ENCODE data around the gene UQCRFS1. TPM values are rescaled to one million over a fixed set of nuclear protein-coding genes. Genes with fewer than 3 reads are reported as not detected.

UQCRFS1 gene
- 41.6 and 43.4 TPM in 2 replicates for total RNA-seq (2022)
- percentile 95 among the genes with signal in this experiment for Bru-seq, nascent RNA
- percentile 92 among the genes with signal in this experiment for BruChase-seq, experiment 1, labeled RNA remaining after a 6-hour chase
- BruChase-seq, experiment 2, labeled RNA remaining after a 2-hour chase = percentile 94 among the genes with signal in this experiment
- long read RNA-seq, transcript UQCRFS1-201 (2 exons, 3,475 nt) = major isoform, 471 of 485 reads
- long read RNA-seq, partial matches to known transcripts = 0 of 485 reads
- long read RNA-seq, other reads (novel, unspliced or antisense) = 14 of 485 reads

DNA sequence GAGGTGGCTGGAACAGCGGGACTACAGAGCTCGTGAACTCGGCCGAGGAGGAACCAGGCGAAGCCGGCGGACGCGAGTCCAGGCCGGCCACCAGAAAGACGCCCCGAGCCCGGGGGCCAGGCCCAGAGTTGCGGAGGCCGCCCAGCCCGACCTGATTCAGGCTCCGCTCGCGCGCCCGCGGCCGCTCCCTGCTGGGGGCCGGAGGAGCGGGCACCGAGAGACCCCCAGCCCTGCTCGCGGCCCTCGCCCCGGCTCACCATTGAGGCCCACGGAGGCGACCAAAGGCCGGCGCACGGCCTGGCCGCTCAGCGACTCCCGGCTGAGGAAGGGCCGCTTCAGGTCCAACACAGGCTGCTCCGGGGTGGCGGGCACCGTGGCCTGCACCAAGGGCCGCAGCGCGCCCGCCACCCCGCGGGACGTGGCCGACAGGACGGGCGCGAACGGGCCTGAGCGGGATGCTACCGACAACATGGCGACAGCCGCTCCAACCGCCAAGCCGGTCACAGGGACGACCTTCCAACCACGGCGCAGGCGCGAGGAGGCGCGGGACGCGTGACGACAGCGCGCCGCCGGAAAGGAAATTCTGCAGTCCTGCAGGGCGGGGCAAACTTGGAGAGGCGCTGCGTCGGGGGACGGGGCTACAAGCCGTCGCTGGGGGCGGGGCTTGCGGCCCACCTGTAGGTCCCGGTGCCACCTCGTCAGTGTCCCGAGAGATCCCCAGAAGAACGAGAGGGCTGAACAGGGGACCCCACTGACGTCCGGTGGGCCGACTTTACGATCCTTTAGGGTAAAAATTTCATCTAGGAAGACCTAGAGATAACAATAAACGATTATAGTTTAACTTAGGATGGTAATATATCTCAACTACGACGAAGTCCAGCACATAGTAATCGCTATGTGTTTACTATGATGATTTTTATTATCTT is at the start of gene UQCRFS1:
Gene UQCRFS1, minus strand, starts transcription at position 504 of the 926 bp plus-strand sequence. Its CDS starts 33 bp downstream, at position 471.
- peak within 1 kb of the TSS; percentile 70 for H3K27ac Mint-ChIP-seq (ENCODE audit: unreplicated experiment)
- peaks cover 3% of the 10 kb centered on the region for H3K9me3 Mint-ChIP-seq (ENCODE audit: low read depth, unreplicated experiment)
- CTCF ChIA-PET = interaction anchor here (0.7 kb wide), 1 partner anchor 449 kb away, joined by 3 read pairs; no protein-coding TSS in a partner anchor
- BruUV-seq (replicated peaks) = no TSS peak
- H3K36me3 Mint-ChIP-seq (ENCODE audit: insufficient read depth, unreplicated experiment) = peaks cover 28% of the 10 kb centered on the region
- TF ChIP-seq, protein P1, sequence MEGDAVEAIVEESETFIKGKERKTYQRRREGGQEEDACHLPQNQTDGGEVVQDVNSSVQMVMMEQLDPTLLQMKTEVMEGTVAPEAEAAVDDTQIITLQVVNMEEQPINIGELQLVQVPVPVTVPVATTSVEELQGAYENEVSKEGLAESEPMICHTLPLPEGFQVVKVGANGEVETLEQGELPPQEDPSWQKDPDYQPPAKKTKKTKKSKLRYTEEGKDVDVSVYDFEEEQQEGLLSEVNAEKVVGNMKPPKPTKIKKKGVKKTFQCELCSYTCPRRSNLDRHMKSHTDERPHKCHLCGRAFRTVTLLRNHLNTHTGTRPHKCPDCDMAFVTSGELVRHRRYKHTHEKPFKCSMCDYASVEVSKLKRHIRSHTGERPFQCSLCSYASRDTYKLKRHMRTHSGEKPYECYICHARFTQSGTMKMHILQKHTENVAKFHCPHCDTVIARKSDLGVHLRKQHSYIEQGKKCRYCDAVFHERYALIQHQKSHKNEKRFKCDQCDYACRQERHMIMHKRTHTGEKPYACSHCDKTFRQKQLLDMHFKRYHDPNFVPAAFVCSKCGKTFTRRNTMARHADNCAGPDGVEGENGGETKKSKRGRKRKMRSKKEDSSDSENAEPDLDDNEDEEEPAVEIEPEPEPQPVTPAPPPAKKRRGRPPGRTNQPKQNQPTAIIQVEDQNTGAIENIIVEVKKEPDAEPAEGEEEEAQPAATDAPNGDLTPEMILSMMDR (IDR thresholded peaks at IDR 0.05; ENCODE audit: unreplicated experiment) = no peak
- H3K4me1 Mint-ChIP-seq (ENCODE audit: low read depth, unreplicated experiment) = peaks cover 28% of the 10 kb centered on the region
- peak within 1 kb of the TSS; percentile 78 for H3K4me3 Mint-ChIP-seq (ENCODE audit: low read depth, unreplicated experiment)
- intact Hi-C loops (cut with micrococcal nuclease; ENCODE audit: unreplicated experiment) = no loop called here
- H3K27me3 Mint-ChIP-seq (ENCODE audit: unreplicated experiment) = peaks cover 15% of the 10 kb centered on the region
- DNase-seq = peak; percentile 97

DNA sequence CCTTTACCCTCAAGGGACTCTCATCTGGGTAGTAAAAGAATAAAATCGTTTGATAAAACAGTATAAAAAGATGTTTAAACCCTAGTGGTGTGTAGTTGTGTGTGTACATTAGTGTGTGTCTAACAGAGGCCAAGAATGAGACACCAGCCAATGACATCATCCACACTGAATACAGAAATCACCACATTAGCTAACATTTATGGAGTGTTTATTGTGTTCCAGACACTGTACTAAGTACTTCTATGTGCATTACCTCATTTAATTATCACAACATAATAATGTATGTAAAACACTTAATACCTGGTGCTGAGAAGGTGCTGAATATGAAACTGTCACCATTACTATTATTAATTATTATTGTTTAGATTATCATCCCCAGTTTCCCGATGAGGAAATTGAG is 49.1 kb upstream of the UQCRFS1 start:
- TF ChIP-seq, protein P1 (IDR thresholded peaks at IDR 0.05; ENCODE audit: unreplicated experiment) = no peak
- H3K4me1 Mint-ChIP-seq (ENCODE audit: low read depth, unreplicated experiment) = peaks cover 6% of the 10 kb centered on the region
- no peak overlapping the region for H3K4me3 Mint-ChIP-seq (ENCODE audit: low read depth, unreplicated experiment)
- H3K36me3 Mint-ChIP-seq (ENCODE audit: insufficient read depth, unreplicated experiment) = peaks cover 6% of the 10 kb centered on the region
- peaks cover 4% of the 10 kb centered on the region for H3K9me3 Mint-ChIP-seq (ENCODE audit: low read depth, unreplicated experiment)
- peaks cover 33% of the 10 kb centered on the region for H3K27me3 Mint-ChIP-seq (ENCODE audit: unreplicated experiment)
- H3K27ac Mint-ChIP-seq (ENCODE audit: unreplicated experiment) = no peak overlapping the region
- DNase-seq = no peak
- no TSS peak for BruUV-seq (replicated peaks)
- CTCF ChIA-PET = interaction anchor here (1.4 kb wide), 1 partner anchor 177 kb away, joined by 5 read pairs; no protein-coding TSS in a partner anchor
- intact Hi-C loops (cut with micrococcal nuclease; ENCODE audit: unreplicated experiment) = no loop called here

DNA sequence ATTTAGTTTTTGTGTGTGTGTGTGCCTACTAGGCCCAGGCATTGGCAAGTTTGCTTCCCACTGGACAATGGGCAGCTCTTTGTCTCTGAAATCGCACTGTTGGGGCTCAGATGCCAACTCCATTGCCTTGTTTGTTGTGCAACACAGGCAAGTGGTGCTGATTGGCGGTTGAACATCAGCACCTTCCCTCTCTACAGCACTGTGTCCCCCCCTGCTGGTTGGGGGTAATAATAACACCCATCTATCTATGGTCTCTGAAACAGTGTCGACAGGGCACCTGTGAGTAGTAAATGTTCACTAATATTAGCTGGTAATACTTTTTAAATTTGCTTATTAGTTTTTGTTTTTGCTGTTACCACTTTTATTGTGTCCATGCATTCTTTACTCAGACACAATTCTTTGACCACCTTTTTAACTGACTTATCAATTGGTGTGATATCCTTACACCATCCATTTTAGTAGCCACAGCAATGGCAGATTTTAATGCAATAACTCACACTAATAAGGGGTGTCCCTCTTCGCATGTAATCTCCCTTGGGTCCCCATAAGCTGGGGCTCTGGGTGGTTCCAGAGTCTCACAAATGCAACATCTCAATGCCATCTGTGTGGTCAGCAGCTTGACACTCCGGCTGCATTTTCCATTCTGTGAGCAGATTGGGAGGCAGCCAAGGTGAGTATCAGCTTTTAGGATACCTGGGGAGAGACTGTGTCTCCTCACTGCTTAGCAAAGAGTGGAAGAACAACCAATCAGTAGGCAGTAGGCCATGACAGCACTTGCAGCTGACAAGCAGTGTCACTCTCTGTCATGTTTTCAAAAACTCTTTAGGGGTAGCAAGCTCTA is 47.7 kb upstream of the UQCRFS1 start:
- H3K4me3 Mint-ChIP-seq (ENCODE audit: low read depth, unreplicated experiment) = no peak overlapping the region
- peaks cover 6% of the 10 kb centered on the region for H3K36me3 Mint-ChIP-seq (ENCODE audit: insufficient read depth, unreplicated experiment)
- H3K4me1 Mint-ChIP-seq (ENCODE audit: low read depth, unreplicated experiment) = peaks cover 6% of the 10 kb centered on the region
- intact Hi-C loops (cut with micrococcal nuclease; ENCODE audit: unreplicated experiment) = no loop called here
- H3K27me3 Mint-ChIP-seq (ENCODE audit: unreplicated experiment) = peaks cover 19% of the 10 kb centered on the region
- DNase-seq = peak; percentile 40
- no TSS peak for BruUV-seq (replicated peaks)
- TF ChIP-seq, protein P1 (IDR thresholded peaks at IDR 0.05; ENCODE audit: unreplicated experiment) = peak; percentile 27
- no peak overlapping the region for H3K27ac Mint-ChIP-seq (ENCODE audit: unreplicated experiment)
- peaks cover 4% of the 10 kb centered on the region for H3K9me3 Mint-ChIP-seq (ENCODE audit: low read depth, unreplicated experiment)
- CTCF ChIA-PET = interaction anchor here (0.6 to 0.7 kb wide), 2 partner anchors 47 to 794 kb away, joined by 3 to 4 read pairs; no protein-coding TSS in a partner anchor

GRCh38 chr19:29259867-29260281 is 46.9 kb upstream of the UQCRFS1 start:
- Mint-ChIP-seq H3K9me3 (ENCODE audit: low read depth, unreplicated experiment) (peaks cover 4% of the 10 kb centered on the region), H3K4me3 (ENCODE audit: low read depth, unreplicated experiment) (no peak overlapping the region), H3K27ac (ENCODE audit: unreplicated experiment) (no peak overlapping the region), H3K27me3 (ENCODE audit: unreplicated experiment) (peaks cover 10% of the 10 kb centered on the region), H3K36me3 (ENCODE audit: insufficient read depth, unreplicated experiment) (peaks cover 6% of the 10 kb centered on the region), H3K4me1 (ENCODE audit: low read depth, unreplicated experiment) (peaks cover 6% of the 10 kb centered on the region)
- DNase-seq = no peak
- TF ChIP-seq, protein P1 (IDR thresholded peaks at IDR 0.05; ENCODE audit: unreplicated experiment) = no peak
- intact Hi-C loops (cut with micrococcal nuclease; ENCODE audit: unreplicated experiment) = loop anchor here (5.0 kb wide), 1 partner anchor 278 kb away; no protein-coding TSS in a partner anchor
- CTCF ChIA-PET = interaction anchor here (0.9 kb wide), 1 partner anchor 523 kb away, joined by 3 read pairs; no protein-coding TSS in a partner anchor
- BruUV-seq (replicated peaks) = no TSS peak
